ENCODE results near the gene GPC3.
"Not testable (repeated sequence)": the region's sequence is repeated elsewhere in the genome, so short reads cannot be mapped to it uniquely, and the experiment has no call there.

GPC3 gene

DNA sequence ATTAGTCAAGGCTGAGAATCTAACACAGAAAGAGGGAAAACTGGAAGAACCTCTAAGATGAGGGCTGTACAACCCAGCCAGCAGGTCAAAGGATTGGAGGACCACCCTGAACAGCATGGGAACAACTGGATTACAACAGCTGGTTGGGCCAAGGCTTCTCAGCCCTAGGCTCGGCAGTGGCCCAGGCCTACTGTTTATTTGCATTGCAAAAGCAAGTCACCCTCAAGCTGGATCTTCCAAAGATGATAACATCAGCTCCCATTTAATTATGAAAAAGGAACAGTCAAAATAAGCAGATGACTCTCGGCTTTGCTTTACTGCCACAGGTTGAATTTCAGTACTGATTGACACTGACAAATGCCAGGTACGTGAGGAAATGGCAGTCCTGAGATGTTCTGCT lies 61.8 kb downstream of the GPC3 start:
- no peak for DNase-seq

DNA sequence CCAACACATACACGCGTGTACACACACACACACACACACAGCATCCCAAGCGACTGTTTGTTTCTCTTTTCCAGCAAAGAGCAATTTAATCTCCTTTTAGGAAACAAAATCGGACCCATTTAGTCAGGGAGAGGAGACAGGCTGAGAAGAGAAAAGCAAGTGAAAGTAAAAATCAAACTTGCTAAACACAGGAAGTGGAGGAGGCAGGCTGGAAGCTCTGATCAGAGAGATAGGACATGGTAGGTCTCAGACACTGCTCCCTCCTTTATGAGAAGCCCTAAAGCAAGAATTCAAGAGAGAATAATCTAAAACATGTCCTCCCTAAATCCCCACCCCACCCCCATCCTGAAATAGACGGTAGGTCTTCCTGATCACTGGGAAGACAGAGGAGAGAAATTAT lies 62.3 kb downstream of the GPC3 start:
- DNase-seq: peak in 1 of 2 donors; percentile 33

DNA sequence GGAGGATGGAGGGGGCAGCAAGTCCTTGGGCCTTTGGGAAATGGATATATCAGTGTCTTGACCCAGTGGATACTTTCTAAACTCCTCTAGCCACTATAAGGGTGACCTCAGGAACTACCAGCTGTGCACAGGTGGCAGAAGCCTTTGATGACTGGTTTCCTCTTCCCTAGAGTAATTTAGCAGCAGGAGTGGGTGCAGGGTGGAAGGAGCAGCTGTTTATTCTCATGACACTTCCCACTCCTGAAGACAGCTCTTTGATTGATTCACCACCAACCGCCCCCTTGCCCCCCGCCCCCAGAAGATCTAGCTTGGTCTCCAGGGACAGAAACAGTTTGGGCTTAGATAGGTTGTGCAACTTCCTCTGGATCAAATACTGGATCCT lies 63.0 kb downstream of the GPC3 start:
- DNase-seq: no peak

DNA sequence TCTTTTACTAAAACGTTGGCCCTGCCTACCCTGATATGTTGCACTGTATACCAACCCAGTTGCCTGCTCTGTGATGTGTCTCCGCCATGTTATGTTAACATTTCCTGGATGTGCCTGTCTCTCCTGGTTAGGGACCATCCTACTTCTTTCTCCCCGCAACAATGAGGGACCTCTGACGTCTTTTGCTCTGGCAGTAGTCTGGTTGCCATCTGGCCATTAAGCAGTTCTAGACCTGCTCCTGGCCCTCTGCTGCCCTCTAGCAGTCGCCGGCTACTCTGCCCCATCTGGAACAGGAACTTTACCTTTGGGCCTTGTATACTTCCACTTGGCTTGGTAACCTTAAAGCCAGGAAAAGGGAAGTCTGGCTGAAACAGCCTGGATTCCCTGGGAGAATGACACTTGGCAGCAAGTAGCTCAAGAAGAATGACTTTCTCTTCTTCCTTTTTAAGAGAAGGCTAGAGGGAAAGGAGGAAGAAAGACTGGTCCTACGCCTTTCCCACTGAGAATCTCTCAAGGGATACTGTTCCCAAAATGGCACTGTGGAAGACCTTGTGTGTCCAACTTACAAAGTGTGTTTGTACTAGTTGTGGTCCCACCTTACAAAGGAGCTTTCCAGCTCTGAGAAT lies 63.5 kb downstream of the GPC3 start:
- peak; percentile 4 to 25 for DNase-seq

DNA sequence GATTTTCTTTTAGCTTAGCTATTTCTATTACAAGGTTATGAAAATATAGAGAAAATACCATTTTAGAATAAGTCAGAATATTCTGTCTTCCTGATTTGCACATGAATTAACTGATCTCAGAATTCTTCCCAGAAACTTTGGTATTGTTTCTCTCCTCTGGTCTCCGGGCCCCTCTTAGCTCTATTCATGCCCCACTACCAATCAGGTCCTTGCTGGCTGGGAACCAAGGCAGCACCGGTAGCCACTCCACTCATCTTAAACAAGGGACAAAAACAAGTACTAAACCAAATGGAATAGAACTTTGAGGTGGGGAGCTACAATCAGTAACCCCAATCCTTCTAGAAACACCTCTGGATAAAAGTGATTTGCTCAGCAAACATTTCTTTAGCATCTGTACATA lies 64.3 kb downstream of the GPC3 start:
- DNase-seq: no peak

DNA sequence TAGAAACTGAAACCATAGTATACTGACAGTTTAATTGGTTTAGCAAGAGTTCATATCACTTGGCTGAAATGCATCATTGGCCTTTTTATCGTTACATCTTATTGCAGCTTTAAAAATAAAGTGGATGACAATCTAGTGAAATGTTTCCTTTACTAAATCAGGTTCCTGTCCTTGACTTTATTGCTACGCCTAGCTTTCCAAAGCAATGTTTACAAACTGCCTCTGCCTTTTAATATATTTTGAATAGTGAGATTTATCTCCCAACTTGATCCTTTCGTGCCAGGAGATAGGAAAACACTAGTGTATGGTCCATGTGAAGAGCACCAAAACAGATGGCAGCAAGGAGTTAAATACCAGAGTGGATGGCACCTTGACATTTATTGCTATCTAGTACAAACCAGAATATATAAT lies 67.0 kb downstream of the GPC3 start:
- no peak for DNase-seq

DNA sequence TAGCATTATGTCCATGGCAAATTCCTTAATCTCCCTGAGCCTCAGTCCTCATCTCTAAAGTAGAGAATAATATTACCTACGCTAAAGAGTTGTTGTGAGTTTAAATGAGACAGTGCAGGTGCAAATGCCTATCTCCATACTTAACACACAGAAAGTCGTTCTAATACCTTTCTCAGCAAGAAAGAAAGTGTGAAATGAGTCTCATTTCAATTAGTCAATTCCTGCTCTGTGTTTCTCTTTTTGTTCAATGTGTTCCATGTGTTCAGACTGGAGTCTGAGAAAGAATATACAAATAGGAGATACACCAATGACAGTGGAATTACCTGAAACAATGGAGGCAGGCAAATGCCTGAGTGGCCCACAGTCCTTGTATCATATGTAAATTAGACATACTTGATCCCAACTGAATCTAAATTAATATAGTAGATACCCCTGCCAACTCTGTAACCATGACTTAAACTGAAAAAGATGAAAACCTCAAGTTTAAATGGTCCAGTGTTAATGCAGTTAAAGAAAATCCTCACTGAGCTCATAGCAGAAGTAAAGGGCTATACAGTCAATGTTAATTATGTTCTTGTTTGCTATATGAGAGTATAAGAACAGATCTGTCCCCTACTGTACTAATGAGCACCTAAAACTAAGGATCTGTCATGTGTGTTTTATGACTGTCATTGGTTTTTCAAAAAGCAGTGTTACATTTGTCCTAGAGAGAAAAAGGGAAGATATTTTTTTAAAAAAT lies 68.2 kb downstream of the GPC3 start:
- DNase-seq: no peak

DNA sequence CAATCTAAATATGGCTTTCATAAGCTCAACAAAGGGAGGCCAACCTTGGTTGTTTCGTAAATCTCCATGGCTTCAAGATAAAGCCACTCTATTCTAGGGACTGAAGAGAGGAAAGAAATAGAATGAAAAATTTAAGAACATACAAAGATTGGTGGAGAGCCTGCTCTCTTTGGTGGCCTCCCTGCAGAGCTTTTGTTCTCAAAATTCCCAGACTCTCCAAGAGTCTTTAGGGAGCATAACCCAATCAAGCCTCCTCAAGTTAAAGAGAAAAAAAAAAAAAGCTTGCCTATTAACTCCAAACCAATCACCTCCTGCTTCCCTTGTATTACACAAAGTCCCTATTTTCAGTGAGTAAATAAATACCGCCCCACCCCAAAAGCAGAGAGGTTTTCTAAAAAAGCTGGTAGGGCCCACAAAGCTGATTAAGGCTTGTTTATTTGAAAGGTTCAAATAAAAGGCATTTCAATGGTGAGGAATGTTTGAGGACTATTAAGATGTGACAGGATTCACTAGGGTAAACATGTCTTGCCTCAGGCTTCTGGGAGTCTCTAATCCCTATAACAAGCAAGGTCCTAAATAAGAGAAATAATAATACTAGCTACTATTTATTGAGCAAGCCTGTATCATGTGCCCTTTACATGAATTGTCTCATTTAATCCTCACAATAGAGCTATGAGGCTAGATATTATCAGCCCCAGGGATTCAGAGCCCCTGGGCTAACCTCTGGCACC lies 71.6 kb downstream of the GPC3 start:
- no peak for DNase-seq

DNA sequence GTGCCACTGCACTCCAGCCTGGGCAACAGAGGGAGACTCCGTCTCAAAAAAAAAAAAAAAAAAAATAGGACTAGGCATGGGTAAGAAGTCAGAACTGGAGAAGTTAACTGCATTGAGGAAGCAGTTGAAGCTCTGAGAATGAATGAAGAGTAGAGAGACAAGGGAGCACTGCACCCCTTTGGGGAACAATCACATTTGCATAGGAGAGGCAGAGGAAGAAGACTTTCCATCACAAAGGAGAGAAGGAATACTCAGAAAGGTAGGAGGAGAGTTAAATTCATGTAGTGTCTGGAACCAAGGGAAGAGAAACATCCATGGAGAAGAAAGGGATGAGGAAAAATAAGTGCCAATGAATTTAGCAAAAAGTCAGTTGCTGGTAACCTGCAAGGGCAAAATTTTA lies 72.4 kb downstream of the GPC3 start:
- DNase-seq: no peak

DNA sequence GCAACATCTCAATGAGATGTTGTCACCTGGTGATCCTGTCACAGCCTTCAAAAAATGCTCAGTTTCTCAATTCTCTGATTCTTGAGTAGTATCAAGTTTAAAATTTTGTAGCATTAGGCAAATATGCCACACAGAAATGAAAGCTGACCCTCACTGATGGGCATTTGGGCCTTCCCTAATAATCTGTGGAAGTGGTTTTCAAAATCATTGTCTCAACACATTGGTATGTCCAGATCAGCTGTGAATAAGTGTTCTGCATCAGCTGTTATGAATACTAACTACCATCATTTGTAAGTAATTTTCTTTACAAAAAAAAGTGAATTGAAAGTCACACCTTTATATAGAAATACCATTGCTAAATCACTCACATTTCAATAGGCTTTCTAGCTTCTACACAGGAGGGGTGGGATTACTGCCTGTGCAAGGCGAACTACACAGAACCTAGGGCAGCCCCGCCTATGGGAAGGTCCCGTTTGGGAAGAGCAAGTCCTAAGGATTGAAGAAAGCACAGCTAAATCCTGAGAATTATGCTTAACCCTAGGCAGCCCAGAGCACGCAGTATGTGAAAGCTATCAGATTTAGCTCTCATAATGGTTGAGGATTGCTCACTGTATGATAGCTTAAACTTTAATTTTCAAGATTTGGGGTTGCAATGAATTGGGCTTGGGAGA lies 73.4 kb downstream of the GPC3 start:
- no peak for DNase-seq

DNA sequence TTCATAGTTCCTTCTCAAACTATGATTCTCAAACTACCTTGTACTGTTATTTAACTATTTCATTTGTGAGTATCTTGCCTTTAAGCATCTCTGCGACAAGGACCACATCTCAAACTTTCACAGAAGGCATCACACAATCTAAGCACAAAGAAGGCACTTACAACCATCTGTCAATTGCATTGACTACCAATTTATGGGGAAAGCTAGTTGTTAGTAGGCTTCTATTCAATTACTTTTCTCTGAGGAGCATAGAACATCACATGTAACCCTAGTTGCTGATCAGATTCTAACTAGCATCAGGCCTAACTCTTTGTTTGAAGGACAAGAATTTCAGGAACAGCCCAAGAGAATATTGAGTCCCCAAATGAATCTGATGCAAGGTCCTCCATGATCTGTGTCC lies 74.9 kb downstream of the GPC3 start:
- no peak for DNase-seq

DNA sequence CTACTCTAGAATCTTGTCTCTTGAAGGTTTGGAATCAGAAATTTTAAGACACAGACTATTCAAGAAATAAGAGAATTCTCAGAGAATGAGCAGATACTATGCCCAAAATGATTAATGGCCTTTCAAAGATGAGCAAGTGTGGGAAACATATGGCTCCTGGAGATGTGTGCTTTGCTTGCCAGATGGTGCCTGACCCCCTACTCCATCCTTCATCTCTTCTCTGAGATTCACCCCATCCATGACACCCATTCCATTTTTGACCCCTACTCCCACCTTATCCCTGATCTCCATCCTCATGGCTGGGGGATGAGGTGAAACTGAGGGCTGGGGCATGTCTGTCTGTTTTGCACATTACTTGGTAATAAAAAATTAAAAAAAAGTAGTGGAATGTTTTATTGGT lies 75.5 kb downstream of the GPC3 start:
- DNase-seq: no peak

DNA sequence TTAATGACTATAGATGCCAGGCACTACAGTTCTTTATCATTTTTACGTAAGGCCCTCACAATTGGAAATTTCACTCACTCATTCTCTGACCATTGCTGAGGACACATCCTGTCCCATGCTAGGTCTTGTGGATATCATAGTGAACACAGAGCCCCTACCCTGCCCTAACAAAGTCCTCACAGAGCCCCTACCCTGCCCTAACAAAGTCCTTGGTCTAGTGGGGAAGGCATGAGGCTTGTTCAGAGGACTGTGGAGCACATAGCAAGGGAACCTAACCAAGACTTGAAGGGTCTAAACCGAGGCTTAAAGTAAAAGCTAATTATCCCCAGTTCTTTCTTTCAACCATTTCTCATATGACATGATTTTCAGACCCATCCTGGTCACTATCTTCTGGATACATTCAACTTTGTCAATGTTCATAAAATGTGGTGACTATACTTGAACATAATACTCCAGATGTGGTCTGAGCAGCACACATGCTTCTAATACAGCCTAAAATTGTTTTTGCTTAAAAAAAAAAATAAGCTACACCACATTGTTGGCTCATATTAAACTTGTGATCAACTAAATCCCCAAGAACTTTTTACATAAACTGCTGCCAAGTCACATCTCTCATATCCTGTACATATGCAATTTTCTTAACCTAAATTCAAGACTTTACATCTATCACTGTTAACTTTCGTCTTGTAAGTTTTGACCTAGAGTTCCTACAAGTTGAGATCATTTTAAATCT lies 77.0 kb downstream of the GPC3 start:
- no peak for DNase-seq

DNA sequence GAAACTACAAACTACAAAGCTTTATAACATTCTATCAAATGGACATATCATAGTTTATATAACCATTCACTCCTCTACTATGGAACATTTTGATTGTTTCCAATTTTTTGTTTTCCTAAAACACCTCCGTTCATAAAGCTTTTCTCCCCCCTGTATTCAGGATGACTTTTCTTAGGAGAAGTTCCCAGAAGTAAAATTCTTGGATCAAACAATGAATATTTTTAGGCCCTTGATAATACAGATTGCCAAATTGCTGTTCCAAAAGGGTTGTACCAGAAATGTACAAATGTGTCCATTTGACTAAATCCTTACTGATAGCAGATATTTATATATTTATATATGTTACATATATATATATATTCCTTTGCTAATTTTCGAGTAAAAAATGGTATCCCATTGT lies 77.8 kb downstream of the GPC3 start:
- no peak for DNase-seq

DNA sequence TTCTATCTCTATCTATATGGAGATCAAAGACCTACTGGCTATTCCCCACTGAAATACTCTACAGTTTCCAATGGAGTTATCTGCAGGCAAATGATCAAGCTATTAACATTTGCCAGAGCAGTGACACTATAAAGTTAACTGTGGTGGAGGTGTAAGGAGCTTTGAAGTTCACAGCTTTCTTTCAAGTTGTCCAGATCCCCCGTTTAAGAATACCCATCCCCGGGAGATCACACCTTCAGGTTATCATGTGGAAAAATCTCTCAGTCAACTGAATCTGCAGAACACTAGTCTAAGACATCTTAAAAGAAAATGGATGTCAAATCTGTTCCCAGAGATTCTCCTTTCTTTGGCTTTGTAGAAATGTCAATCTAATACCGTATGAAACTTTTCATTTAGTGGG lies 80.1 kb downstream of the GPC3 start:
- DNase-seq: no peak

DNA sequence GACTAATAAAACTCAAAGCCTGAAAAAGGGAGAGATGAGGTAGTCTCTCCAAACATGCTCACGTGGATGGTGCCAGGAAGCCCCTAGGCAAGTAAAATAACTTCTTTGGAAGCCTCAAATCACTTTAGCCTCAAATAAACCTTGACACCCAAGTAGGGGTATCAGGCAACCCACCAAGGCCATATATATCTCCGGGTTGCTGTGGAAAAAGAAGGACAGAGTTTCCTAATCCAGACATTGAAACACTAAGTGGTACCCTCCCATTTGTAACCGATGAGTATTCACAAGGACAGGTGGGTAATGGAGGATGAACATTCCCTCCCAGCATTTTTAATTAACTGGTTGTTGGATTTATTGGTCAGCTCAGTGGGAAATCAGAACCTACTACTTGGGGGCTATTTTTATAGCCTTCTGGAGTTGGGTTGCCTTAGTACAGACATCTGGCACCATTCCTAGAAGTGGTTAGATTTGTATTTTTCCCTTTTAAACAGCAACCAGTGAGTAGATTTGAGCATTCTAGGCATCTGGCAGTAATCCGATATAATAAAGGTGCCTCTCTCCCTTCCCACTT lies 87.7 kb downstream of the GPC3 start:
- no peak for DNase-seq

DNA sequence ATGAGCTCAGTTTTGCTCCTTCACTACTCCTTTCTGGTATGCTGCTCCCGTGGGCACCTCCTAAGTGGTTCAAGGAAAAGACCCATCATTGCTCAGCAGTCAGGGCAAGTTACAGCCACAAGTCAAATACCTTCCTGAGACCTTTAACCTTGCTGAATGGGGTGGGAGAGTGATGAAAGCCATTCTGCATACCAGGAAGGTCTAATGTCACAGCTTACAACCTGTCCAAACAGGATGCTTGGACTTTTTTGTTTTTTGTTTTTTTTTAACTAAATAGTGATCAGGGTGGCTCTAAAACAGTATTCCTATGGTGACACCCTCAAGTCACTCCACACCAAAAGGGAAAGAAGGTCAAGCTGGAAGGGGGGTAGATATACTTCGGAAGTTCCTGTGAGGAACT lies 93.1 kb downstream of the GPC3 start:
- no peak for DNase-seq

DNA sequence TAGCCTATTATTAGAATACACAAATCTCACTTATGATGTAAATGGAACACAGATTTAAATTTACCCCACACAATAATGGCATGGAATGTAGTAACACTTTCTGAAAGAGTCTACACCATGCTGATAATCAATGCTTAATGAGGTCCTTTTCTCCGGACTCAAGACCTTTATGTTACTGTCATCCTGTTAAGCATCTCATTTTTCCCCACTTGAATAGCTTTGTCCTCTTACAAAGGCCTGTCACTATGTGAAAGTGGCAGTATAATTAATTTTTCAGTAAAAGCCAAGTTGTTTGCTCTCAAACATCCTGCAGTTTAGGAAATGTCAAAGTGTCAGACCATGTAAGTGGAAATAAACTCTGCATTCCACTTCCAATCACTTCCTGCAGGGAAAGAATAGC lies 96.4 kb downstream of the GPC3 start:
- DNase-seq: no peak

DNA sequence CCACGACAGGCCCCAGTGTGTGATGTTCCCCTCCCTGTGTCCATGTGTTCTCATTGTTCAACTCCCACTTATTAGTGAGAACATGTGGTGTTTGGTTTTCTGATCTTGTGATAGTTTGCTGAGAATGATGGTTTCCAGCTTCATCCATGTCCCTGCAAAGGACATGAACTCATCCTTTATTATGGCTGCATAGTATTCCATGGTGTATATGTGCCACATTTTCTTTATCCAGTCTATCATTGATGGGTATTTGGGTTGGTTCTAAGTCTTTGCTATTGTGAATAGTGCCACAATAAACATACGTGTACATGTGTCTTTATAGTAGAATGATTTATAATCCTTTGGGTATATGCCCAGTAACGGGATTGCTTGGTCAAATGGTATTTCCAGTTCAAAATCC lies 97.3 kb downstream of the GPC3 start:
- DNase-seq: not testable (repeated sequence)

DNA sequence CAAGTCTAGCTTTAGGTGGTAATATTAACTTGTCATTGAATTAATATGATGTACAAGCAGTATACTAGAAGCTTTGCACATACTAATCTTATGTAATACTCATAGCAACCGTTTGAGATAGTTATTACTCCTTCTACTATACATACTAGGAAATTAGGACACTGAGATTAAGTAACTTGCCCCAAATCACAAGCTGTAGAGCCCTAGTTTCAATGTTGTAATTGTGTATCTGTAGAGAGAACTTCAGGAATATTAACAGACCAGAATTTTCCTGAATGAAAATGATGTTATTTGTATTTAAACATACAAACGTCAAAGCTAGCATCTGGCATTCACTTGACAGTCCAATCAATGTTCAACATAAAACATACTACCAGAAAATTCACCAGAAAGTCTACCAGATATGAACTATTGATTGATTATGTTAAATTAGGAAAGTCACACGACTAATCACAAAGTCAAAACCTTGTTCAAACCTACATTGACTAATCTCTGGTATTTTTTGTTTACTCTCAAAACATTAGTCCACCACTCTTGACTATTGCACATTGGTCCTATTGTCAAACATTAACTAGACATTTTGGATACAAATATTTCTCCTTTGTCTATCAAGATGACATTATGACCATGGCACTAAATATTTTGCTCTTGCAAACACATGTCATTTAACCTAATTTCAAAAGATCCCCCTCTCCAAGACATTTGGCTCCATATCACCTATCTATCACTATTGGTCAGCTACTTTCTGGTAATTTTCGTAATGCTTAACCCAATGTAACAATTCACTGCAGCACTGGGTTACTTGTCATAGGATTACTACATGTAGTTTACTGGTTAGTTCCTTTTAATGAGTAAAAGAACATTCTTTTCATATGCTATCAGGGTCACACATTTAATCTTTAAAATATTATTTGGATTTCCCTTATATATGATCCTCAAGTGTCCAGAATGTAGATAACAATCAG lies 100.7 kb downstream of the GPC3 start:
- no peak for DNase-seq

DNA sequence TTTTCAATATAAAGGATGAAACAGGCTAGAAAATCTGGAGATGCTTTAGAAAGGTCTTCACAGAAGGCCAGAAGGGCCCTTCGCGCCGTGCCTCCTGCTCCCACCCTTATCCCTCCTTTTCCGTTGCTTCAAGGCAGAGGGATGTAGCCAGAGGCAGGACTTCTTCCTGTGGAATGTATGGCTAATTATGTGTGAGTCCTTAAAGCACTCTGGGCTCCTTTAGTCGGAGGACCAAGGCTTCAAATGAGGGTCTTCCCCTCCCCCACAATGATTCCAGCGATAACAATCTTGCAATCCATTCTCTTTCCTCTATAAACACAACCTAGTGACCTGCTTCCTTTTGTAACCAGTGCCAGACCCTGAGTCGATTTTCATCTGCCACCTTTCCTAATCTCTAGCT lies 103.5 kb downstream of the GPC3 start:
- no peak for DNase-seq
